ENCODE data around the gene GLRX3.
A peak's percentile ranks its signal among the peaks of the same experiment; 100 is the strongest.

The GLRX3 gene

GRCh38 chr10:130214431-130214830, 78.2 kb downstream of the GLRX3 start:
- H4K8ac ChIP-seq (ENCODE audit: low read depth, low read length), result no peak overlapping the region
- no peaks in the 10 kb centered on the region for H3K36me3 ChIP-seq (replicated peaks in 1 of 2; ENCODE audit: control insufficient read depth in 2 of 2, insufficient read depth in 2 of 2, low read length in 2 of 2)

GRCh38 chr10:130215151-130215930, 79.2 kb downstream of the GLRX3 start:
- no peak overlapping the region for H2AK5ac ChIP-seq (ENCODE audit: low read depth, low read length)
- no peak overlapping the region for H4K8ac ChIP-seq (ENCODE audit: low read depth, low read length)
- WGBS, 2 donors (ENCODE audit: extremely low coverage in 2 of 2, insufficient read length in 2 of 2, insufficient replicate concordance in 1 of 2), result no CpG with 5 or more reads among the region's 13 CpGs
- H3K27ac ChIP-seq (replicated peaks; ENCODE audit: low read length), result no peak overlapping the region
- DNase-seq (ENCODE audit: low spot score), result no peak
- H3K9me3 ChIP-seq (replicated peaks in 1 of 2; ENCODE audit: control insufficient read depth in 2 of 2, insufficient read depth in 1 of 2, low read depth in 1 of 2, low read length in 2 of 2), result no peaks in the 10 kb centered on the region
- no peak overlapping the region for H2BK12ac ChIP-seq (ENCODE audit: low read length)
- H3K18ac ChIP-seq (ENCODE audit: low read length), result peak overlapping the region; percentile 30
- no peaks in the 10 kb centered on the region for H3K27me3 ChIP-seq (ENCODE audit: control insufficient read depth in 3 of 3, insufficient read depth in 3 of 3, low read depth in 1 of 3, low read length in 3 of 3)
- no peak overlapping the region for H3K9ac ChIP-seq (ENCODE audit: low read depth, low read length, poor library complexity)
- no peak overlapping the region for H3K4me2 ChIP-seq (ENCODE audit: insufficient read depth, low read length, poor library complexity, severe bottlenecking)
- no peak overlapping the region for H3K4me3 ChIP-seq (ENCODE audit: low read length in 2 of 2)
- H2BK5ac ChIP-seq (ENCODE audit: low read length), result no peak overlapping the region
- H3K14ac ChIP-seq (ENCODE audit: low read length), result no peak overlapping the region
- no peak overlapping the region for H3K4ac ChIP-seq (ENCODE audit: low read length)
- H2BK120ac ChIP-seq (ENCODE audit: low read depth, low read length), result no peak overlapping the region
- H2AFZ ChIP-seq (ENCODE audit: low read length), result no peak overlapping the region
- H3K4me1 ChIP-seq (ENCODE audit: control insufficient read depth in 2 of 2, insufficient read depth in 1 of 2, low read depth in 1 of 2, low read length in 2 of 2), result no peaks in the 10 kb centered on the region
- H2BK15ac ChIP-seq (ENCODE audit: low read length), result no peak overlapping the region
- no peak overlapping the region for H4K91ac ChIP-seq (ENCODE audit: low read depth, low read length, poor library complexity)
- no peaks in the 10 kb centered on the region for H3K79me1 ChIP-seq (ENCODE audit: low read depth, low read length)
- H3K23ac ChIP-seq (ENCODE audit: low read depth, low read length, poor library complexity), result no peak overlapping the region
- H3K36me3 ChIP-seq (replicated peaks in 1 of 2; ENCODE audit: control insufficient read depth in 2 of 2, insufficient read depth in 2 of 2, low read length in 2 of 2), result no peaks in the 10 kb centered on the region

More at GRCh38 chr10:130214431-130214830, 78.2 kb downstream of the GLRX3 start:
- H4K91ac ChIP-seq (ENCODE audit: low read depth, low read length, poor library complexity), result no peak overlapping the region
- no CpG with 5 or more reads among the region's 7 CpGs for WGBS, 2 donors (ENCODE audit: extremely low coverage in 2 of 2, insufficient read length in 2 of 2, insufficient replicate concordance in 1 of 2)
- no peak overlapping the region for H3K4me3 ChIP-seq (ENCODE audit: low read length in 2 of 2)
- no peaks in the 10 kb centered on the region for H3K4me1 ChIP-seq (ENCODE audit: control insufficient read depth in 2 of 2, insufficient read depth in 1 of 2, low read depth in 1 of 2, low read length in 2 of 2)
- no peak overlapping the region for H2AFZ ChIP-seq (ENCODE audit: low read length)
- no peak overlapping the region for H2BK12ac ChIP-seq (ENCODE audit: low read length)
- H3K18ac ChIP-seq (ENCODE audit: low read length), result no peak overlapping the region
- H3K79me1 ChIP-seq (ENCODE audit: low read depth, low read length), result no peaks in the 10 kb centered on the region
- no peak overlapping the region for H3K27ac ChIP-seq (replicated peaks; ENCODE audit: low read length)
- no peak overlapping the region for H3K23ac ChIP-seq (ENCODE audit: low read depth, low read length, poor library complexity)
- no peaks in the 10 kb centered on the region for H3K9me3 ChIP-seq (replicated peaks in 1 of 2; ENCODE audit: control insufficient read depth in 2 of 2, insufficient read depth in 1 of 2, low read depth in 1 of 2, low read length in 2 of 2)
- no peak overlapping the region for H3K4me2 ChIP-seq (ENCODE audit: insufficient read depth, low read length, poor library complexity, severe bottlenecking)
- H3K27me3 ChIP-seq (ENCODE audit: control insufficient read depth in 3 of 3, insufficient read depth in 3 of 3, low read depth in 1 of 3, low read length in 3 of 3), result no peaks in the 10 kb centered on the region
- no peak overlapping the region for H2BK15ac ChIP-seq (ENCODE audit: low read length)
- no peak overlapping the region for H3K4ac ChIP-seq (ENCODE audit: low read length)
- no peak overlapping the region for H2AK5ac ChIP-seq (ENCODE audit: low read depth, low read length)
- no peak overlapping the region for H3K14ac ChIP-seq (ENCODE audit: low read length)
- H2BK120ac ChIP-seq (ENCODE audit: low read depth, low read length), result no peak overlapping the region
- no peak overlapping the region for H2BK5ac ChIP-seq (ENCODE audit: low read length)
- no peak for DNase-seq (ENCODE audit: low spot score)
- H3K9ac ChIP-seq (ENCODE audit: low read depth, low read length, poor library complexity), result no peak overlapping the region

- Histone ChIP-seq H3K18ac (ENCODE audit: low read length) (no peak overlapping the region), H4K8ac (ENCODE audit: low read depth, low read length) (no peak overlapping the region), H2BK15ac (ENCODE audit: low read length) (no peak overlapping the region), H3K4me1 (ENCODE audit: control insufficient read depth in 2 of 2, insufficient read depth in 1 of 2, low read depth in 1 of 2, low read length in 2 of 2) (no peaks in the 10 kb centered on the region), H3K79me1 (ENCODE audit: low read depth, low read length) (no peaks in the 10 kb centered on the region), H3K4me3 (ENCODE audit: low read length in 2 of 2) (no peak overlapping the region), H3K9ac (ENCODE audit: low read depth, low read length, poor library complexity) (no peak overlapping the region), H2AK5ac (ENCODE audit: low read depth, low read length) (no peak overlapping the region), H3K14ac (ENCODE audit: low read length) (no peak overlapping the region), H2BK5ac (ENCODE audit: low read length) (no peak overlapping the region), H2BK120ac (ENCODE audit: low read depth, low read length) (no peak overlapping the region), H3K27me3 (ENCODE audit: control insufficient read depth in 3 of 3, insufficient read depth in 3 of 3, low read depth in 1 of 3, low read length in 3 of 3) (no peaks in the 10 kb centered on the region), H3K4me2 (ENCODE audit: insufficient read depth, low read length, poor library complexity, severe bottlenecking) (no peak overlapping the region), H3K27ac (replicated peaks; ENCODE audit: low read length) (no peak overlapping the region), H3K9me3 (replicated peaks in 1 of 2; ENCODE audit: control insufficient read depth in 2 of 2, insufficient read depth in 1 of 2, low read depth in 1 of 2, low read length in 2 of 2) (peaks cover 0 to under 1% of the 10 kb centered on the region in 2 donors), H3K4ac (ENCODE audit: low read length) (no peak overlapping the region), H2BK12ac (ENCODE audit: low read length) (no peak overlapping the region), H3K23ac (ENCODE audit: low read depth, low read length, poor library complexity) (no peak overlapping the region), H2AFZ (ENCODE audit: low read length) (no peak overlapping the region), H4K91ac (ENCODE audit: low read depth, low read length, poor library complexity) (no peak overlapping the region), H3K36me3 (replicated peaks in 1 of 2; ENCODE audit: control insufficient read depth in 2 of 2, insufficient read depth in 2 of 2, low read length in 2 of 2) (no peaks in the 10 kb centered on the region)
- no peak for DNase-seq (ENCODE audit: low spot score)
- WGBS, 2 donors (ENCODE audit: extremely low coverage in 2 of 2, insufficient read length in 2 of 2, insufficient replicate concordance in 1 of 2), result no CpG with 5 or more reads among the region's 8 CpGs
Measured at GRCh38 chr10:130215931-130216231, 79.7 kb downstream of the GLRX3 start.

DNA sequence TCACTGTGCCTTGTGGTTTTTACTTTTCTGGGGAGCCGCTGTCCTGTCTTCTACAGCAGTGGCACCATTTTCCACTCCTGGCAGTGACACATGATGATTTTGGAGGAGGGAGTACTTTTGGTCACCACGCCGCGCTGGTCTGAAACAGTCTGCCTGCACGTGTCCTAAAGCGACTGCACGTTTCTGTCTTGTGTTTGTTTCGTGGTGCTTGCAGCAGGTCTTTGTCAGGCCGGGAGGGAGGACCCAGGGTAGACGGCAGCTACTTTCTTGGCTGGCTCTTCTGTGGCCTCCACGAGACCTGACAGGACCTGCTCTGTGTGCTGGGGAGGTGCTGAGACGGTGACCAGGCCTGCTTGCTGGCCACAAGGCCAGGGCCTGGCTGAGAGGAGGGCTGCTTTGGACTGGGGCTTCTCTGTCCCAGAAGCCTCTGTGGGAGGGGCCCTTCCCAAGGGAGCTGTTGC, 82.0 kb downstream of the GLRX3 start:
- DNase-seq (ENCODE audit: low spot score), result no peak
- no peak overlapping the region for H2AFZ ChIP-seq (ENCODE audit: low read length)
- H2BK5ac ChIP-seq (ENCODE audit: low read length), result no peak overlapping the region
- H3K36me3 ChIP-seq (replicated peaks in 1 of 2; ENCODE audit: control insufficient read depth in 2 of 2, insufficient read depth in 2 of 2, low read length in 2 of 2), result no peaks in the 10 kb centered on the region
- no peaks in the 10 kb centered on the region for H3K4me1 ChIP-seq (ENCODE audit: control insufficient read depth in 2 of 2, insufficient read depth in 1 of 2, low read depth in 1 of 2, low read length in 2 of 2)
- H2BK15ac ChIP-seq (ENCODE audit: low read length), result no peak overlapping the region
- no peak overlapping the region for H2BK12ac ChIP-seq (ENCODE audit: low read length)
- H2AK5ac ChIP-seq (ENCODE audit: low read depth, low read length), result no peak overlapping the region
- no peak overlapping the region for H3K9ac ChIP-seq (ENCODE audit: low read depth, low read length, poor library complexity)
- H3K79me1 ChIP-seq (ENCODE audit: low read depth, low read length), result no peaks in the 10 kb centered on the region
- H3K4me2 ChIP-seq (ENCODE audit: insufficient read depth, low read length, poor library complexity, severe bottlenecking), result no peak overlapping the region
- no CpG with 5 or more reads among the region's 12 CpGs for WGBS, 2 donors (ENCODE audit: extremely low coverage in 2 of 2, insufficient read length in 2 of 2, insufficient replicate concordance in 1 of 2)
- peaks cover 0 to 3% of the 10 kb centered on the region in 2 donors for H3K9me3 ChIP-seq (replicated peaks in 1 of 2; ENCODE audit: control insufficient read depth in 2 of 2, insufficient read depth in 1 of 2, low read depth in 1 of 2, low read length in 2 of 2)
- peak overlapping the region in 1 of 2 donors; percentile 35 for H3K4me3 ChIP-seq (ENCODE audit: low read length in 2 of 2)
- H3K4ac ChIP-seq (ENCODE audit: low read length), result no peak overlapping the region
- H4K8ac ChIP-seq (ENCODE audit: low read depth, low read length), result no peak overlapping the region
- H3K23ac ChIP-seq (ENCODE audit: low read depth, low read length, poor library complexity), result no peak overlapping the region
- no peak overlapping the region for H3K14ac ChIP-seq (ENCODE audit: low read length)
- H3K27me3 ChIP-seq (ENCODE audit: control insufficient read depth in 3 of 3, insufficient read depth in 3 of 3, low read depth in 1 of 3, low read length in 3 of 3), result no peaks in the 10 kb centered on the region
- no peak overlapping the region for H4K91ac ChIP-seq (ENCODE audit: low read depth, low read length, poor library complexity)
- H3K18ac ChIP-seq (ENCODE audit: low read length), result peak overlapping the region; percentile 59
- H2BK120ac ChIP-seq (ENCODE audit: low read depth, low read length), result no peak overlapping the region
- no peak overlapping the region for H3K27ac ChIP-seq (replicated peaks; ENCODE audit: low read length)

Data from neuronal stem cell (in vitro differentiated cells).